Heart right ventricle (tissue), 16 donors: ENCODE measurements around the gene ZNF385B. TPM values are rescaled to one million over a fixed set of nuclear protein-coding genes. Genes with fewer than 3 reads are reported as not detected.

Experiments used
- ATAC-seq, 8 donors: fragments of 200-7000 bp; cut with Tn5 transposase; one replicate each; pipeline ENCODE4 v1.9.1; 2020; ENCODE audit warnings: mild to moderate bottlenecking in 8 of 8, moderate library complexity in 8 of 8, moderate number of reproducible peaks in 1 of 8
- DNase-seq, 2 donors: peaks; one replicate each; pipeline ENCODE4 v3.0.0-alpha.2; 2020
- H3K27ac ChIP-seq, 10 donors: fragments of 200-600 bp; sonication (generic) in 2 of 10; one replicate each; pipeline versions ENCODE4 v1.5.0 to v1.8.0; 2020 to 2022; ENCODE audit warnings: mild to moderate bottlenecking in 3 of 10
- H3K27me3 ChIP-seq, 7 donors: fragments of 200-600 bp; one replicate each; pipeline ENCODE4 v1.8.0; 2021 to 2022; ENCODE audit warnings: mild to moderate bottlenecking in 2 of 7
- H3K36me3 ChIP-seq, 9 donors: fragments of 200-600 bp; sonication (generic) in 1 of 9; one replicate each; pipeline versions ENCODE4 v1.5.0 to v1.8.0; 2020 to 2022; ENCODE audit warnings: mild to moderate bottlenecking in 2 of 9
- H3K4me1 ChIP-seq, 9 donors: fragments of 200-600 bp; sonication (generic) in 1 of 9; one replicate each; pipeline versions ENCODE4 v1.5.0 to v1.8.0; 2020 to 2022; ENCODE audit warnings: mild to moderate bottlenecking in 4 of 9
- H3K4me3 ChIP-seq, 10 donors: fragments of 200-600 bp; sonication (generic) in 2 of 10; one replicate each; pipeline versions ENCODE4 v1.5.0 to v1.8.0; 2020 to 2022; ENCODE audit warnings: mild to moderate bottlenecking in 7 of 10, moderate library complexity in 2 of 10
- H3K9me3 ChIP-seq, 11 donors: fragments of 200-600 bp in 10 of 11; sonication (generic) in 2 of 11; one replicate each; pipeline versions ENCODE4 v1.5.0 to v1.8.0; 2013 to 2022; ENCODE audit warnings: mild to moderate bottlenecking in 2 of 11, control low read depth in 1 of 11, moderate library complexity in 1 of 11
- CTCF ChIP-seq, 9 donors: fragments of 200-600 bp; sonication (generic) in 2 of 9; IDR thresholded peaks; one replicate each; pipeline versions ENCODE4 v1.5.0 to v1.8.0; 2021 to 2022; ENCODE audit warnings: antibody characterized with exemption in 9 of 9, mild to moderate bottlenecking in 5 of 9, moderate library complexity in 1 of 9
- WGBS, 2 donors: extraction: QIAGEN DNeasy Blood & Tissue Kit; methylation state at CpG; one replicate each; pipeline ENCODE4 v1.1.7; 2013; ENCODE audit warnings: inconsistent platforms in 1 of 2; 5-methylcytosine and 5-hydroxymethylcytosine counted together
- intact Hi-C, 10 donors: fragments of 100-400 bp; cut with DNase I; formaldehyde crosslinking; loops; one replicate each; pipeline versions ENCODE4 v1.11.1 to v1.14.2; 2022
- polyA plus RNA-seq, 2 donors: library from polyadenylated mRNA; stranded (reverse); fragments of 200-250 nt; gene quantifications; one replicate each; pipeline ENCODE4 v1.2.3, GENCODE V29; 2013
- total RNA-seq, 10 donors: library from RNA; stranded (reverse); fragmentation: NEBNext Ultra II Directional in 3 of 10; extraction: Animal tissue kit (Norgen Biotek cat#: 25700) in 3 of 10; gene quantifications; one replicate each; pipeline versions ENCODE4 v1.2.1 to v1.2.4, GENCODE V29; 2021 to 2023
- donor health status: Arrhythmogenic right ventricular cardiomyopathy.
- donor health status: ischemic (EF 13 %, LVEDD 7.1; RV severe dilation, severe dysfunction).
- donor health status: healthy with polysubstance abuse.
- donor health status: DM: no; HTN: yes; CAD: no.
- donor health status: DM: no; HTN: no; CAD: no.
- donor health status: ischemic (EF 25% LVEDD 6.9; RV normal size, moderate dysfunction).
- donor health status: ischemic (EF 25% LVEDD 5.7; RV mildly dilated, moderate dysfunction).
- donor health status: healthy.
- donor health status: DM: yes; HTN: yes; CAD: no.
- donor health status: Ischemic cardiomyopathy.
- donor health status: ischemic (EF 35%, LVEDD 5.7; RV mildly dilated, moderate dysfunction).
- donor health status: nonischemic (EF 11% LVEDD 7.7; RV severe dilation, severe dysfunction).
- donor health status: DM: yes; HTN: yes; CAD: no.
- donor health status: PGD.
- donor health status: ischemic (EF 29% LVEDD 5.4; RV normal size, mild dysfunction).
- donor health status: nonischemic (EF 23%, LVEDD 6.1; RV moderate dilation, normal function).

ZNF385B gene
- total and polyA plus RNA-seq, 12 donors: 0.19 to 19.7 (median 1.7) TPM

- intact Hi-C loops: no loop called here
- Histone ChIP-seq H3K4me1 (no peaks in the 10 kb centered on the region), H3K4me3 (no peak overlapping the region), H3K27me3 (no peaks in the 10 kb centered on the region), H3K27ac (no peak overlapping the region), H3K9me3 (peaks cover 0 to 11% (median 0%) of the 10 kb centered on the region in 11 donors), H3K36me3 (no peaks in the 10 kb centered on the region)
- TF ChIP-seq CTCF (IDR thresholded peaks at IDR 0.05): no peak
- 79 to 85% methylated on average over 1 of the region's 1 CpG for WGBS, 2 donors
- DNase-seq: no peak
- ATAC-seq: no peak
These were observed 349.0 kb downstream of the ZNF385B start for GRCh38 chr2:179512281-179513035.

- WGBS, 2 donors: 66 to 72% methylated on average over 4 of the region's 4 CpGs
- no peak for TF ChIP-seq CTCF (IDR thresholded peaks at IDR 0.05)
- H3K36me3 ChIP-seq: no peaks in the 10 kb centered on the region
- ATAC-seq (no peak), DNase-seq (no peak)
- peaks cover 0 to 11% (median 0%) of the 10 kb centered on the region in 11 donors for H3K9me3 ChIP-seq
- intact Hi-C loops: no loop called here
- H3K27me3 ChIP-seq: no peaks in the 10 kb centered on the region
- no peaks in the 10 kb centered on the region for H3K4me1 ChIP-seq
- H3K4me3 ChIP-seq: no peak overlapping the region
- H3K27ac ChIP-seq: no peak overlapping the region
These were observed 350.2 kb downstream of the ZNF385B start for GRCh38 chr2:179511105-179511789.

GRCh38 chr2:179495315-179495714, 366.1 kb downstream of the ZNF385B start:
- H3K4me1 ChIP-seq: no peaks in the 10 kb centered on the region
- no peak overlapping the region for H3K4me3 ChIP-seq
- intact Hi-C loops: no loop called here
- TF ChIP-seq CTCF (IDR thresholded peaks at IDR 0.05): no peak
- no peaks in the 10 kb centered on the region for H3K36me3 ChIP-seq
- DNase-seq: no peak
- no peak for ATAC-seq
- WGBS, 2 donors: 90 to 92% methylated on average over 4 of the region's 4 CpGs
- H3K27me3 ChIP-seq: no peaks in the 10 kb centered on the region
- H3K9me3 ChIP-seq: peaks cover 0 to 38% (median 0%) of the 10 kb centered on the region in 11 donors
- H3K27ac ChIP-seq: no peak overlapping the region

GRCh38 chr2:179488563-179488962, 372.8 kb downstream of the ZNF385B start:
- Histone ChIP-seq H3K36me3 (no peaks in the 10 kb centered on the region), H3K9me3 (no peaks in the 10 kb centered on the region), H3K4me3 (no peak overlapping the region), H3K4me1 (peaks cover 0 to 11% (median 0%) of the 10 kb centered on the region in 9 donors), H3K27ac (no peak overlapping the region), H3K27me3 (no peaks in the 10 kb centered on the region)
- TF ChIP-seq CTCF (IDR thresholded peaks at IDR 0.05): no peak
- 74 to 89% methylated on average over 2 of the region's 2 CpGs for WGBS, 2 donors
- ATAC-seq: no peak
- no peak for DNase-seq
- intact Hi-C loops: no loop called here
